NCI-H226 (cell line): ENCODE results near the gene SZT2.
"Not testable (repeated sequence)": the region's sequence is repeated elsewhere in the genome, so short reads cannot be mapped to it uniquely, and the experiment has no call there.

Experiments
- DNase-seq: peaks from one replicate; pipeline ENCODE4 v3.0.0-alpha.2; 2015

The SZT2 gene

GRCh38 chr1:43501806-43502205, 112.1 kb downstream of the SZT2 start:
- DNase-seq: not testable (repeated sequence)

- DNase-seq: no peak
Observed at GRCh38 chr1:43503534-43503933, 113.8 kb downstream of the SZT2 start.
